Hepatic stellate cell (primary cell): ENCODE measurements around the gene SLC2A4RG.

Experiments used
- DNase-seq: peaks from one replicate; pipeline ENCODE4 v3.0.0; 2011; ENCODE audit warnings: low spot score

Gene SLC2A4RG

DNA sequence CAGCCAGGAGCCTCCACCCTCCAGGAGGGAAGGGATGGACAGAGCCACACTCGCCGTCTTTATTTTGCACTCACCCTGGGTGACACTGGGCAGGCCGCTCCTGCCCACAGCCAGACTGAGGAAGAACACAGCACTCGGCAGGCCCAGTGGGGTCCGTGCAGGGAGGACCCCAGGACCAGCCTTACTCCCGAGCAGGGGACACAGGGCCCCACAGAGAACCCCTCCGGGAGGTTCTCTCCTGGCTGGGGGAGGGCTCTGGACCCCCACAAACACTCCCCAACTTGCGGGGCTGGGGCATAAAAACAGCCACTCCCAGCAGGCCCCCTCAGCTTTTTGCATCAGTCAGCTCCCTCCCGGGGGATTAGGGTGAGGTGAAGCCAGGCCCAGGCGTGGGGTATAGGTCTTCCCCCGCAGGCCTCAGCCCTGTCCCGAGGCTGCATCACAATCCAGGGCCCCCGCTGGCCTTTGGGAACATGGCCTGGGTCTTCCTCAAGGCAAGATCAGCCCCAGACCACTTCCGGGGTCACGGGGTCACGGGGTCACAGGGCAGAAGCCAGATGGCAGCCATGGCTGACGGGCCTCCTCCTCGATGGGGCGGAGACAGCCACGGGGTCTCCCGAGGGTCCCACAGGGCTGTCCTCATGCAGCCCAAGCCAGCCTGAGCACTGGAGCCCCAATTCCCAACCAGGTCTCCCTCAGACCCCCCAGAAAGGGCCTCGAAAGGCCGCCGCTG is 39.9 kb upstream of the SLC2A4RG start:
- no peak for DNase-seq

- no peak for DNase-seq
These were observed 39.2 kb upstream of the SLC2A4RG start for GRCh38 chr20:63700199-63701050.

GRCh38 chr20:63701051-63701328 is 38.6 kb upstream of the SLC2A4RG start:
- DNase-seq: no peak

DNA sequence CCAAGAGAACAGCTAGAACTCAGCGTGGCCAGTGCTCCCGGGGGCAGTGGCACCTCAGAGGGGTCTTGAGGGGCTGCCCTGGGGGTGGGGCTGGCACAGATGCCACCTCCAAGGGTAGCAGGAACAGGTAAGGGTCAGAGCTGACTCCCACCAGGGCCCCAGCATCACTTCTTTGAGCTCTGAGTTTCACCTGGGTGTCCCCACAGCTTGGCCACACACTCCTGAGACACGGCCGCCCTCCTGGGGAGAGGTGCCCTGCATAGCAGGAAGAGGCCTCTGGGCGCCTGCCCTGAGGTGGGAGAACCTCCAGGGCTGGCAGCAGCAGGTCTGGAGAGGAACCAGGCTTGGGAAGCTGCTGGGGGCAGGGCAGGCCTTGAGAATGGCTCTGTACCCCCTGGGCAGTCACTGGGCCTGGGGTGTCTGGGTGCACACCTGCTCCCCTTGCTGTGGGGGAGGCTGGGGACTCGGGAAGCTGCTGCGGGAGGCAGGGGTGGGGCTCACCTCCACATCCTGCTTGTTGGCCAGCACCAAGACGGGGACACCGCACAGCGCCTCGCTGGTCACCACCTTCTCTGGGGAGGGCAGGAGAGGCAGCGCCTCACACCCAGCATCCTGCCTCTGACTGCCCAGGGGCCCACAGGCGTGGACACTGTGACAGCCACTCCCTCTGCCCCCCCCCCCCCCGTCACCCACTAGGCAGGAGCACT is 38.1 kb upstream of the SLC2A4RG start:
- DNase-seq: no peak

- no peak for DNase-seq
These were observed 37.4 kb upstream of the SLC2A4RG start for GRCh38 chr20:63702036-63702665.

DNA sequence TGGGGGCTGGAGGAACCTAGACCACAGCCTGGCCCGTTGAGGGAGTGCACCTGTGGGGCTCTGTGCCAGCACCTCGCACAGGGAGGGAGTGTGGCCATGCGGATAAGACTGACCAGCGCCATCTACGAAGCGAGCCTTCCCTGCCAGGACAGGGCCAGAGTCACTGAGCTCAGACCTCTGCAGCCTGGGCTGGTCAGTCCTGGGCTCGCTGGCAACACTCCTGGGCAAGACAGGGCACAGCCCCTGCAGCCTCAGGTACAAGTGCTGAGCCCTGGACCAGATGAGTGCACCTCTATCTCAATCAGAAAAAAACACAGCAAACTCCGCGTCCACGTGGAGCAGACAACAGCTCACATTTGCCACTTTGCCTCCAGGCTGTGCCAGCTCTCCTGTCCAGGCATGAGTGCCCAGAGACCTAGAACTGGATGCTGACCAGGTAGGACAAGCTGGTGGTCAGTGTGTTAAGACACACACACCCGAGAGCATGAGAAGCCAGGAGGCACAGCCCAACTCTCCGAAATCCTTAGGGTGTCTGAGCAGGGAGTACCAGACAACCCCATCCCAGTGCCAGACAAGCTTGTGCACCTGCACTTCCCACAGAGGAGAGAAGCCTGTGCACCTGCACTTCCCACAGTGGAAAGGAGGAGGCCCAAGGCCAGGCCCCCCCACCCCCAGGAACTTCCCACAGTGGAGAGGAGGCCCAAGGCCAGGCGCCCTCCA is 36.7 kb upstream of the SLC2A4RG start:
- peak; percentile 2 for DNase-seq

- no peak for DNase-seq
These were observed 36.1 kb upstream of the SLC2A4RG start for GRCh38 chr20:63703471-63703975.

DNA sequence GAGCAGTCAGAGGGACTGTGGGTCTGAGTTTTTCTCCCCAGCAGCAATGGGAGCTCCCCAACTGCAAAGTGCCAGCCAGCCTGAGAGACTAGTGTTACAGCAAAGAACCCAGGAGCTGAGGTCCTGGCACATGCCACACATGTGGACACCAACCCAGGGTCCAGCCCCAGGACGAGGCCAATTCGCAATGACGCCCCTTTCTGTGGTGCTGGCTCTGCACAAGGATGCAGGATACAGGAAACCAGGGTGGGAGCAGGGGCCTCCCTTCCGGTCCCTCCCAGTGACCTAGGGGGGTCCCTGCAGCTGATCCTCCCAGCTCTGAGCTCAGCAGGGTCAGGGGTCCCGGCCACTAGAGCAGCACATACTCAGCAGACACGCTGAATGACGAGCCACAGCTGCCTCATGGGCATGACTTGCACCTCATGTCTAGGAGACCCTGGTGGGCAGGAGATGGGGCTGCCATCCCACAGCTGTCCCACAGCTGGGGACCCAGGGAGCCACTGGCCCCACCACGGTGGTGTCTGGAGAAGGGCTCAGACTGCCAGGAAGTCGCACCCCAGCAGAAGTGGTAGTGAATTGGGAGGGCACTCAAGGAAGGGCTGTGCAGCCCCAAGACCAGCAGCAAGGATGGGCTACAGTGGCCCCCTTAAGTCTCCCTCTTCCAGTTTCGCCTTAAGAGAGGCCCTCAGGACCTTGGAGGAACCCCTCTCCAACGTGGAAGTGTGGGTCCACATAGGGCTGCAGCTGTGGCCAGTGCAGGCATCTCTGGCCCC is 35.4 kb upstream of the SLC2A4RG start:
- DNase-seq: no peak

DNA sequence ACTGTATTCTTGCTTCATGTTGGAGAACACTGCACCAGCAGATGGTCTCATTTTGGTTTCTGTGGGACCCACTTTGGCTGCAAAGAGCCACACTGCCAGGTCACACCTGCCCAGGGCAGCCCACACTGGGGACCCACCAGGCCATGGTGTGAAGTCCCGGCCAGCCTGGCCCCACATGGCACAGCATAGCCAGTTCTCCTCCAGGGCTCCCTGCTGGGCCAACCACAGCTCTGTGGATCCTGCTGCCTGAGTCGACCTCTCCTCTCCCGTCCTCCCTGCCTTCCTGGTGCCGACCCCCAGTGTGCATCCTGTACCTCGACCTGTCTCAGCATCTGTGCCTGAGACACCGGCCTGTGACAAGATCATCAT is 34.8 kb upstream of the SLC2A4RG start:
- peak; percentile 2 for DNase-seq

- DNase-seq: peak; percentile 4
These were observed 34.1 kb upstream of the SLC2A4RG start for GRCh38 chr20:63705232-63706026.

GRCh38 chr20:63706027-63706695 is 33.4 kb upstream of the SLC2A4RG start:
- peak; percentile 4 for DNase-seq

DNA sequence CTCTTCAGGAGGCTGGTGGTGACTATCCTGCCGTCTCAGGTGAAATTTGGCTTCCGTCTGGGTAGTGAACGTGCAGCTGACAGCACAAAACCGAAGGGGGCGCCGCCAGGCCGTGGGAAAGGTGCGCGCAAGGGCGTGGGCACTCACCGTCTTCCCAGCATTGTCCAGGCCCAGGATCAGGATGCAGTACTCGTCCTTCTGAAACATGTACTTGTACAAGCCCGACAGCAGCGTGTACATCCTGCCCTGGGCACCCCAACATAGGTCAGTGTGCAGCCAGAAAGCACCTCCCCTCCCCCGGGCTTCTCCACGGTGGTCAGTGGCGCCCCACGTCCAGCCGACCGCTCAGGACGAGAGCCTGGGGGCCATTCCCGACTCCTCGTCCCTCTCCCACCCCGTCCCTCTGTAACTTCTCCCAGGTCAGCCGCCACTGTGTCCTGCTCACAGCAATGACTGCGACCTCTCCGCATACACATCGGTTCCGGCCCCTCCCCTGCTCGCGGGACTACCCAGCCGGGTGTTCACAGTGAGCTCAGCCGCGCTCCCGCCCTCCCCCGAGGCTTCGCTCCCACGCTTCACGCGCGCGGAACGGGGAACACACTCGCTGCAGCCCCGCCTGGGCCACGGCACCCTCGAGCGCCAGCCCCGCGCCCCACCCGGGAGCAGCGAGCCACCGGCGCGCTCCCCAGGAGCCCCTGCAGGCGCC is 32.6 kb upstream of the SLC2A4RG start:
- DNase-seq: peak; percentile 79

GRCh38 chr20:63707558-63708300 is 31.8 kb upstream of the SLC2A4RG start, which contains the start of the genes ARFRP1 and ZGPAT:
ARFRP1 (minus strand) TSS chr20:63707976; CDS start chr20:63707091, 885 bp downstream.
ZGPAT (plus strand) TSS chr20:63708039; CDS start chr20:63708581, 542 bp downstream.
- DNase-seq: peak; percentile 85

- peak; percentile 20 for DNase-seq
These were observed 31.1 kb upstream of the SLC2A4RG start for GRCh38 chr20:63708301-63709148.

DNA sequence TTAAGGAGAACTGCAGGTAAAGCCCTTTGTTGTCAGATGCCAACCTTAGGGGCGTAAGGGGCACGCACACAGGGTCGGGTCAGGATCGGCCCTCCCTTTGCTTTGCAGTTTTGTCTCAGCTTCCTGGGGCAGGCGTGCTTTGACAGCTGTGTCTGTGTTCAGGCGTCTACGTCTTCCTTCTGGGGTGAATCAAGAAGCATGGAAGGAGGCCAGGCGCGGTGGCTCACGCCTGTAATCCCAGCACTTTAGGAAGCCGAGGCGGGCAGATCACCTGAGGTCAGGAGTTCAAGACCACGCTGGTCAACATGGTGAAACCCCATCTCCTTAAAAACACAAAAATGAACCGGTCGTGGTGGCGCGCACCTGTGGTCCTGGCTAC is 30.4 kb upstream of the SLC2A4RG start:
- DNase-seq: no peak

- no peak for DNase-seq
These were observed 28.4 kb upstream of the SLC2A4RG start for GRCh38 chr20:63711085-63711645.

GRCh38 chr20:63712191-63712590 is 27.4 kb upstream of the SLC2A4RG start:
- DNase-seq: no peak
